Measurements from ENCODE around the gene ZSWIM1.
A peak's percentile ranks its signal among the peaks of the same experiment; 100 is the strongest.

The ZSWIM1 gene

GRCh38 chr20:45909336-45909808 lies 28.3 kb downstream of the ZSWIM1 start:
- DNase-seq (ENCODE audit: low spot score) = no peak

- no peak for DNase-seq (ENCODE audit: low spot score)
These were observed 29.0 kb downstream of the ZSWIM1 start for GRCh38 chr20:45909817-45910669.

- DNase-seq (ENCODE audit: low spot score) = peak; percentile 91
These were observed 29.9 kb downstream of the ZSWIM1 start for GRCh38 chr20:45910670-45911485.

GRCh38 chr20:45911486-45912343 lies 30.7 kb downstream of the ZSWIM1 start, which contains the start of gene PLTP:
Gene PLTP, minus strand, starts transcription at chr20:45912155. Its CDS starts 703 bp downstream, at chr20:45911452.
- DNase-seq (ENCODE audit: low spot score) = peak; percentile 85

GRCh38 chr20:45912344-45912682 lies 31.3 kb downstream of the ZSWIM1 start:
- DNase-seq (ENCODE audit: low spot score) = no peak

- DNase-seq (ENCODE audit: low spot score) = no peak
These were observed 32.1 kb downstream of the ZSWIM1 start for GRCh38 chr20:45913116-45913515.

- DNase-seq (ENCODE audit: low spot score) = no peak
These were observed 36.7 kb downstream of the ZSWIM1 start for GRCh38 chr20:45917790-45918141.

GRCh38 chr20:45918182-45918737 lies 37.2 kb downstream of the ZSWIM1 start:
- no peak for DNase-seq (ENCODE audit: low spot score)

- no peak for DNase-seq (ENCODE audit: low spot score)
These were observed 37.9 kb downstream of the ZSWIM1 start for GRCh38 chr20:45918779-45919537.

GRCh38 chr20:45919542-45920399 lies 38.7 kb downstream of the ZSWIM1 start:
- no peak for DNase-seq (ENCODE audit: low spot score)

- no peak for DNase-seq (ENCODE audit: low spot score)
These were observed 39.7 kb downstream of the ZSWIM1 start for GRCh38 chr20:45920462-45921336.

GRCh38 chr20:45921337-45922189 lies 40.5 kb downstream of the ZSWIM1 start:
- DNase-seq (ENCODE audit: low spot score) = no peak

GRCh38 chr20:45924391-45925261 lies 43.6 kb downstream of the ZSWIM1 start:
- DNase-seq (ENCODE audit: low spot score) = no peak

- DNase-seq (ENCODE audit: low spot score) = no peak
These were observed 44.9 kb downstream of the ZSWIM1 start for GRCh38 chr20:45925821-45926506.

GRCh38 chr20:45926731-45927070 lies 45.7 kb downstream of the ZSWIM1 start:
- no peak for DNase-seq (ENCODE audit: low spot score)

- no peak for DNase-seq (ENCODE audit: low spot score)
These were observed 46.2 kb downstream of the ZSWIM1 start for GRCh38 chr20:45927071-45927878.

Measured in left forelimb (tissue), 1 donor.